ENCODE results near the gene CLCN7.

CLCN7 gene

GRCh38 chr16:1397779-1398178 lies 77.0 kb downstream of the CLCN7 start:
- peaks cover 18% of the 10 kb centered on the region for H3K36me3 Mint-ChIP-seq (ENCODE audit: low read depth)
- H3K27me3 Mint-ChIP-seq (ENCODE audit: low read depth, poor library complexity): no peaks in the 10 kb centered on the region
- H3K9me3 Mint-ChIP-seq: no peaks in the 10 kb centered on the region
- no peak overlapping the region for H3K4me3 Mint-ChIP-seq
- no peak overlapping the region for H3K27ac Mint-ChIP-seq
- TF ChIP-seq, protein P1, sequence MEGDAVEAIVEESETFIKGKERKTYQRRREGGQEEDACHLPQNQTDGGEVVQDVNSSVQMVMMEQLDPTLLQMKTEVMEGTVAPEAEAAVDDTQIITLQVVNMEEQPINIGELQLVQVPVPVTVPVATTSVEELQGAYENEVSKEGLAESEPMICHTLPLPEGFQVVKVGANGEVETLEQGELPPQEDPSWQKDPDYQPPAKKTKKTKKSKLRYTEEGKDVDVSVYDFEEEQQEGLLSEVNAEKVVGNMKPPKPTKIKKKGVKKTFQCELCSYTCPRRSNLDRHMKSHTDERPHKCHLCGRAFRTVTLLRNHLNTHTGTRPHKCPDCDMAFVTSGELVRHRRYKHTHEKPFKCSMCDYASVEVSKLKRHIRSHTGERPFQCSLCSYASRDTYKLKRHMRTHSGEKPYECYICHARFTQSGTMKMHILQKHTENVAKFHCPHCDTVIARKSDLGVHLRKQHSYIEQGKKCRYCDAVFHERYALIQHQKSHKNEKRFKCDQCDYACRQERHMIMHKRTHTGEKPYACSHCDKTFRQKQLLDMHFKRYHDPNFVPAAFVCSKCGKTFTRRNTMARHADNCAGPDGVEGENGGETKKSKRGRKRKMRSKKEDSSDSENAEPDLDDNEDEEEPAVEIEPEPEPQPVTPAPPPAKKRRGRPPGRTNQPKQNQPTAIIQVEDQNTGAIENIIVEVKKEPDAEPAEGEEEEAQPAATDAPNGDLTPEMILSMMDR (IDR thresholded peaks at IDR 0.05): no peak
- no peak for DNase-seq
- no peaks in the 10 kb centered on the region for H3K4me1 Mint-ChIP-seq

- no peak overlapping the region for H3K27ac Mint-ChIP-seq
- no peaks in the 10 kb centered on the region for H3K9me3 Mint-ChIP-seq
- no peaks in the 10 kb centered on the region for H3K27me3 Mint-ChIP-seq (ENCODE audit: low read depth, poor library complexity)
- H3K36me3 Mint-ChIP-seq (ENCODE audit: low read depth): peaks cover 11% of the 10 kb centered on the region
- no peak overlapping the region for H3K4me3 Mint-ChIP-seq
- no peak for DNase-seq
- TF ChIP-seq, protein P1 (IDR thresholded peaks at IDR 0.05): no peak
- H3K4me1 Mint-ChIP-seq: no peaks in the 10 kb centered on the region
Observed at GRCh38 chr16:1395444-1396031, 79.3 kb downstream of the CLCN7 start.
